IPS-18c (cell line): Measurements from ENCODE around the gene CABLES1.
"Not testable (repeated sequence)": the region's sequence is repeated elsewhere in the genome, so short reads cannot be mapped to it uniquely, and the experiment has no call there.

Experiments
- H3K4me3 ChIP-seq: 2 replicates; pipeline ENCODE4 v1.7.0; 2013; ENCODE audit warnings: low read depth, mild to moderate bottlenecking, low read length, moderate library complexity; ENCODE audit not compliant: insufficient read depth
- H3K9me3 ChIP-seq: one replicate; pipeline ENCODE4 v1.6.1; 2013; ENCODE audit warnings: mild to moderate bottlenecking, low read length, moderate library complexity; ENCODE audit not compliant: control insufficient read depth, insufficient read depth

Gene CABLES1

DNA sequence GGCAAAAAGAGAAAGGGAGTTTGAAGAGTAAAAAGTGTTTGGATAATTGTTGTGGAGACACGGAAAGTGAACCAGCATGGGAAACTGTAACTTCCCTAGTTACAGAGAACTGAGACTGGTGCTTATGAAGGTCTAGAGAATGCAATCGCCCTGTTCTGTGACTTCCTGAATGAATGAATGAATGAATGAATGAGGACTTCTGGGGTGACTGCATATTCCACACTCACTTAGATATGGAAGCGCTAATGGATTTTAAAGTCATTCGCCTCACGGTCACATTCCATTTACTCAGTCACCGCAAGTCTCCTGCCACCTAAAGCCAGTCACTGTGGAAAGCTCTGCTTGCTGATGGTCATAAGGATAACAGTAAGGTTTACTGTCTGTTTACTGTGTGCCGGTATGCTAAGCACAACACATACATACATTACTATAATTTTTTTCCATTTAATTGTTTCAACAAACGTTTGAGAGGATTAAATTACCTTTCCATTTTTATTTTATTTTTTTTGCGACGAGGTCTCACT is 138.2 kb downstream of the CABLES1 start:
- peaks cover 9% of the 10 kb centered on the region for H3K9me3 ChIP-seq
- no peak overlapping the region for H3K4me3 ChIP-seq

DNA sequence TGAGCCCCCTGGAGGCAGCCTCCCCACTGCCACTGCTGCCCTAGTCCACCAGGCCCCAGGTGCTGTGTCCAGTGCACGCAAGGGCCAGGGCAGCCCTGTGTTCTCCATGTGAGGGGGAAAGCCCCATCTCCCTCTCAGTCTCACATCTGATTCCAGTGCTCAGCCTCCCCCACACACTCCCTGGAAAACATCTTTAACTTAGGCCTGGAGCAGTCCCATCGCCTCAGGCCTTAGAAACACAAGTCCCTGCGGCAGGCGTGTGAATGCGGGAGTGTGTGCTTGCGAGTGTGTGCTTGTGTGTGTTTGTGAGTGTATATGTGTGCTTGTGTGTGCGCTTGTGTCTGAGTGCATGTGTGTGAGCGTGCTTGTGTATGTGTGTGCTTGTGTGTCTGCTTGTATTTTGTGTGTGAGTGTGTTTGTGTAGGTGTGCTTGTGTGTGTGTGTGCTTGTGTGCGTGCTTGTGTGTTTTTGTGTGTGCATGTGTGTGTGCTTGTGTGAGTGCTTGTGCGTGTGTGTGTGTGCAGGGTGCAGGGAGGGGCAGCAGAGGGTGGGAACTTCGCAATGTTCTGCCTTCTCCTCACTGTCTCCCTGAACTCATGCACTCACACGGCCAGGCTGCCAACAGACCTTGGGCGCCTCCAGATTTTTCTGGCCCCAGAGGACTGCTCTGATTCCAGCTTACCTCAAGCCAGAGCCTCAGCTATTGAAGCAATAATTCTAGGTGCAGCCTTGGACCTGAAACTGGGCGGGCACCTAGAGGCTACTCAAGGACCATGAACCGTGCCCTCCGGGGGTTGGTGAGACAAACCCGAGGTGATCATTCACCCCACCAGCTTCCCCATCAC is 139.6 kb downstream of the CABLES1 start:
- Histone ChIP-seq H3K4me3 (no peak overlapping the region), H3K9me3 (peaks cover 5% of the 10 kb centered on the region)

DNA sequence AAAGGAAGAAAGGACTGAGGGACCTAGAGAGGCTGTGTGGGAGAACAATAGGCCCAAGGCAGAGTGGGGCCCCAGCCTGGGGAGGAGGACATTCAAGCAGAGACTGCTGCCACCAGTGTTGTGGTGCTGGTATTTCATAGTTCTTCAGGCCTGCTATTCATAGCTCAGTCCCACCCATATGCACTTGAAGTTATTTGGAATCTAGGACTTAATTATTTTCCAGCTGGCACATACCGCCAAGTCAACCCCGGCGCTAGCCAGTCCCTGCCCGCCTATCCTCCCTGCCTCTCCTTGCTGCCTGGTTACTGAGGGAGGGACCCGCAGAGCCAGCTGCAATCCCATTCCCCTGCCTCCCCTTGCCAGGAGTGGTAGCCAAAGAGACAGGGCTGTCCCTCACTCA is 141.2 kb downstream of the CABLES1 start:
- Histone ChIP-seq H3K4me3 (no peak overlapping the region), H3K9me3 (peaks cover 2% of the 10 kb centered on the region)

DNA sequence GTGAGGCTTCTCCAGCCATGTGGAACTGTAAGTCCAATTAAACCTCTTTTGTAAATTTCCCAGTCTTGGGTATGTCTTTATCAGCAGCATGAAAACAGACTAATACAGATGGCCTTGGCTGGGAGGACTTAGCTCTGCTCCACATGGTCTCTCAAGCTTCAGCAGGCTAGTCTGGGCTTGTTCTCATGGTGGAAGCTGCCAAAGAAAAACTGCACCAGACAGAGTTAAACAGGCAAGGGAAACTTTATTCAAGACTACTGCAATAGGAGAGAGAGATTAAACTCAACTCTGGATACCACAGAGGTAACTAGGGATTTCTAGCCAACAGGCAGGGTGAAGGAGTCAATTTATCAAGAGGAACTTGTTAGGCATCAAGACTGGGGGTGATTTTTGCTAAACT is 142.1 kb downstream of the CABLES1 start:
- Histone ChIP-seq H3K4me3 (no peak overlapping the region), H3K9me3 (peaks cover 2% of the 10 kb centered on the region)

DNA sequence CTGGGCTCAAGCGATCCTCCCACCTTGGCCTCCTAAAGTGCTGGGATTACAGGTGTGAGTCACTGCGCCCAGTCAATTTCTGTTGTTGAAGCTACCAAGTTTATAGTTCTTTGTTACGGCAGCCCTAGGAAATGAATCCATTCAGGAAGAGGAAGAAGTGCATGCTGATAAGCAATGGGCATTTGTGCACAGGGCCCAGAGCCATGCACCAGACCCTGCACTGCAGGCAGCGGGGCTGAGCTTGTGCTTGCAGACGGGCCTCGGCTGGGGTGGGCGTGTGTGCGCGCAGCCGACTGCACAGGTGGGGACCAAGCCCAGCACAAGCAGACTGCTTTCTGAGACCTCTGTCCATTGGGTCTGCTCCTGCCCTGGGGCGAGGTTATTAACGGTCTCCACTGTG is 144.6 kb downstream of the CABLES1 start:
- H3K4me3 ChIP-seq, result no peak overlapping the region
- peaks cover 2% of the 10 kb centered on the region for H3K9me3 ChIP-seq

DNA sequence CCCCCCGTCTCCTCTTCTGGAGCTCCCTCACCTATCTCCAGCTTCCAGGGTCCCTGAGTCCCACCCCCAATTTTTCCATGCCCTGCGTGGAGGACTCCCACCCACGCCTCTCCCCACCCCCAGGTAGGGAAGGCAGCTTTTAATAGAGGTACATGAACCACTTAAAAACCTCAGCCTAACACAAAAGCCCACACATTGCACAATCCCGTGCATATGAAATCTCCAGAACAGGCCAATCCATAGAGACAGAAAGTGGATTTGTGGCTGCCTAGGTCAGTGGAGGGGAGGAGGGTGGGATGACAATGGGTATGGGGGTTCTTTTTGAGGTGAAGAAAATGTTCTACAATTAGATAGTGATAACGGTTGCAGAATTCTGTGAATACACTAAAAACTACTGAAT is 145.6 kb downstream of the CABLES1 start:
- peaks cover 2% of the 10 kb centered on the region for H3K9me3 ChIP-seq
- H3K4me3 ChIP-seq, result no peak overlapping the region

DNA sequence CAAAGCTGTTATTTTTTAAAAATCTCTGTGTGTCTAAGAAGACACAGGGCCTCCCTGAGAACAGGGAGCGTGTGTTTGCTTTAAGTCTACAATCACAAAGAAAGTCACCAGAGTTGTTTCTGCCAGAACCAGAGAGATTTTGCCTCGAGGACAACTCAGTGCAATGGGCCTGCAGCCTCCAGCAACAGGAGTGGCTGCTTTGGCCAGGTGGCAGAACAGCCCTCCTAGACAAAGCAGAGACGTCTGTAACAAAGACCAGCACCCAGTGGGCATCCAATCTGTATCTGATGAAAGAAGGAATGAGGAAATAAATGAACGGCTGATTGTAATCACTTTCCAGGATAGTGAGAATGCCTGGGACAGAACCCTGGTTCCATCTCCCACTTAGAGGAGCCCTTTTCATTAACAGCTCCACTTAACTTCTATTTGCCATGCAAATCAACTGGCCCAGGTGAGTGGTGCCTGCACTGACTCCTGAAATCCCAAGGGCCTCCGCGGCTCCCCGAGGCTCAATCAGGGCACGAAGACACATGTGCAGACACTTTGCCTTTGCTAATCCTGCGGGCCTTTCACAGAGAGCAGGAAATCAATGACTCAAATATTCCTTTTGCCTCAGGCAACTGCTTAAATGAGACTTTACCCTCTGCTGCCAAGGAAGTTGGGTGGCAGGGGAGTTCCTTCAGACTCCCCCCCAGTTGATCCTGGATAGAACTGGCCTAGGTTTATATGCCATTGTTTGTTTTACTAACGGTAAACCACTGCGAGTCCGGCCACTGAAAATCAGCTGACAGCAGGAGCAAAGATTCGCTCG is 146.5 kb downstream of the CABLES1 start:
- H3K9me3 ChIP-seq, result peaks cover 2% of the 10 kb centered on the region
- no peak overlapping the region for H3K4me3 ChIP-seq

DNA sequence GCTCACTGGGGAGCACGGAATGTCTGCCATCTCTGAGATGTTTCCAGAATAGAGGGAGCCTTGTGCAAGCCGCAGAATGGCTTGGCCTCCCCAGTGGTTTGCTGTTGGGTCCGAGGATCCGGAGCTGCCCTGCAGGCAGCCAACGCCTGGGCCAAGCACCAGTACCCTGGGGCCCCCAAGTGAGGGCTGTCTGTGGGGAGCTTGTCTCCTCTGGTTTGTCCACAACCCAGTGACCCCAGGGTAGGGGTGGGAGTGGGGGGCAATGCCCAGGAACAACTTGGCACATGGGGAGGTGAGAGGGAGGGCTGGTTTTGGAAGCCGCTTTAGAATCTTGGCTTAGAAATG is 147.1 kb downstream of the CABLES1 start:
- Histone ChIP-seq H3K4me3 (no peak overlapping the region), H3K9me3 (peaks cover 2% of the 10 kb centered on the region)

DNA sequence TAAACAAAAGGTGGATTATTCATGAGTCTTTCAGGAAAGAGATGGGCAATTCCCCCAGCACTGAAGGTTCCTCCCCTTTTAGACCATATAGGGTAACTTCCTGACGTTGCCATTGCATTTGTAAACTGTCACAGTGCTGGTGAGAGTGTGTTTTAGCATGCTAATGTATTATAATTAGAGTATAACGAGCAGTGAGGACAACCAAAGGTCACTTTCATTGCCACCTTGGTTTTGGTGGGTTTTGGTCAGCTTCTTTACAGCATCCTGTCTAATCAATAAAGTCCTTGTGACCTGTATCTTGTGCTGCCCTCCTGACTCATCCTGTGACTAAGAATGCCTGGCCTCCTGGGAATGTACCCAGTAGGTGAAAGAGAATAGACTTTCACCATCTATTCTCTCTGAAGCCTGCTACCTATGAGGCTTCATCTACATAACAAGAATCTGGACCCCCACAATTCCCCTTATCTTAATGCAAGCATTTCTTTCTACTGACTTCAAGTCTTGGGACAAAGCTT is 148.7 kb downstream of the CABLES1 start:
- no peak overlapping the region for H3K4me3 ChIP-seq
- peaks cover 2% of the 10 kb centered on the region for H3K9me3 ChIP-seq

DNA sequence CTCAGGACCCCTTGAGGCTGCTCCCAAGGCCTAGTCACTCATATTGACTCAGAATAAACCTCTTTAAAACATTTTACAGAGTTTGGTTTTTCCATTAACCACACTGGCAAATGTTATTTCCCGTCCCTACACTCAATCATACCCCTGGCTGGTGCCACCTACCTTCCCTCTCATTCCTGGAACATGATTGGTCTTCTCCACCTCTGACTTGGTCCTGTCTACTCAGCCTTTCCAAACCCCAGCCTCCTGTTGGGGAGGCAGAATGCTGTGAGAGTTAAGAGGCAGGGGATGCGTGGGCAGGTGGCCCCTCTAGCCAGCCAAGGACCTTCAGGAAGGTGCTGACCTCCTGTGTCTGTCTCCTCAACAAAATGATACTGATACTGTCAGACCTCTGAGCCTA is 149.3 kb downstream of the CABLES1 start:
- Histone ChIP-seq H3K4me3 (no peak overlapping the region), H3K9me3 (no peaks in the 10 kb centered on the region)

DNA sequence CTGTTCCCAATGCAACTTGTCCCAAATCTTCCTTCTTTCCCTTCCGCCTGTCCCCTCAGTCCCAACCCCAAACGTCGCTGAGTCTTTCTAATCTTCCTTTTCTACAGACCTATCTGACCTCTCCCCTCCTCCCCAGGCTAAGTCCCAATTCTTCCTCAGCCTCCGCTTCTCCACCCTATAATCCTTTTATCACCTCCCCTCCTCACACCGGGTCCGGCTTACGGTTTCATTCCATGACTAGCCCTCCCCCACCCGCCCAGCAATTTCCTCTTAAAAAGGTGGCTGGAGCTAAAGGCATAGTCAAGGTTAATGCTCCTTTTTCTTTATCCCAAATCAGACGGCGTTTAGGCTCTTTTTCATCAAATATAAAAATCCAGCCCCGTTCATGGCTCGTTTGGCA is 150.3 kb downstream of the CABLES1 start:
- H3K4me3 ChIP-seq, H3K9me3 ChIP-seq: not testable (repeated sequence)

DNA sequence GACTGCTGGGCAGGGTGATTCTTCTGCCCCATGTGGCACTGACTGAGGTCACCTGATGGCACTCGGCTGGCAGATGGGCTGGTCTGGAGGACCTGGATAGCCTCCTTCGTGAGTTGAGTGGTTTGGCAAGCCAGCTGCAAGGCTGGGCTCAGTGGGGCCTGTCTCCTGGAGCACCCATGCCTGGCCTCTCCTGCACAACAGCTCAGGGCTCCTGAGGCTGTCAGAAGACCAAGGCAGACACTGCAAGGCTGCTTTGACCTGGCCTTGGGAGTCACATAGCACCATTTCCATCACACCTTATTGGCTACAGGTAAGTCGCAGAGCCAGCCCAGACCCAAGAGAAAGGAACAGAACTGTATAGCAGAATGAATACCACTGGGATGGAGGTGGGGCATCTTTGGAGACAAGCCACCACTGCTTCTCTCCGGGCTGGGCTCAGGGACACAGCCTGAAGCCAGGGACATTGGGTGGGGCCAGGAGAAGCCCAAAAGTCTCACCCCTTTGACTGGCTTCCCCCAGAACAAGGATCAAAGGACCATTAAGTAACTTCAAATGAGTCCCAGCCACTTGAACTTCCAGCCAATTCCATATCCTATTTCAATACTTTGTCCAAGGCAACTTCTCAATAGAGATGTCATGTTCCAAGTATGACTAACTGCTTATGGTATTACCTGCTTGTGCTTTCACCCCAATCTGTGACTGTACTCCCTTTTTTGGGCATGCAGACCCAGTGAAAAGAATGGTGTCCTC is 156.3 kb downstream of the CABLES1 start:
- Histone ChIP-seq H3K9me3 (peaks cover 2% of the 10 kb centered on the region), H3K4me3 (no peak overlapping the region)

DNA sequence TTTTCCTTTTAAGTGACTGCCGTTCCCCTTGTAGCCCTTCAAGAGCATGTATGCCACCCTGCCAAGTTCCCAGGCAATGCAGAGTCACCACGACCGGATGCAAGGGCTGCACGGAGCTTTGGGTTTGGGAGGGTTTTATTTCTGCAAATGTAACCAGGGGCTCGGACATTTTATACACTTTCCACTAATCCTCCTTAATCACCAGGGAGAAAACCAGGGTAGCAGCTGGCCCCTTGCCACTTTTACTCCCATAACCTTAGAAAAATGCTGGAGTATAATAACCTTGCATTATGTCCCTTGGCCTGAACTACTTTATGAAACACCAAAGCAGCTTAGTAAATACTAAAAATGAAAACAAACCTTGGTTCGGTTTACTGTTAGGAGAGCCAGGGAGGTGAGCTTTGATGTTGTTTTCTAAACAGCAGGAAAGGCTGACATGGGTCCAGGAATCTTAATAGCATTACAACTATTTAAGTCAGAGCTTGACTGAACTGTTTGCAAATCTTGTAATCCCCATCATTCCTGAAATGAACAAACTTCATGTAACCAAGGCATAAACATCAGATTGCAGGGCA is 165.0 kb downstream of the CABLES1 start:
- H3K4me3 ChIP-seq, result no peak overlapping the region
- H3K9me3 ChIP-seq, result no peaks in the 10 kb centered on the region

DNA sequence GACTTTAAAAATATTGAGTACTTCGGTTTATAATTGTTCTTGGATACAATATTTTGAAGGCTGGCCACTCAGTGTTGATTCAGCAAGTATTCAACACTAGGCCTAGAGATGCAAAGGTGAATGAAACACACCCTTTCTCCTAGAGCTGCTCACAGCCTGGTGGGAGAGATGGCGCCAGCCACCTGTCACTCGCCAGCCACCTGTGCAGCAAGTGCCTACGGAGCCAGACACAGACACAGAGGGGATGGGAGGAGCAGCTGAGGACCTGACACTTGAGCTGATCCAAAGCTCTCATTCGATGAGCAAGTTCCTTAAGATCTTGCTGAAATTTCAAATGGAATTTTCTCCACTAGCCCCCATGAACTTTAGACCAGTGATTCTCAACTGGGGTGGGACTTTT is 166.7 kb downstream of the CABLES1 start:
- Histone ChIP-seq H3K4me3 (no peak overlapping the region), H3K9me3 (no peaks in the 10 kb centered on the region)

DNA sequence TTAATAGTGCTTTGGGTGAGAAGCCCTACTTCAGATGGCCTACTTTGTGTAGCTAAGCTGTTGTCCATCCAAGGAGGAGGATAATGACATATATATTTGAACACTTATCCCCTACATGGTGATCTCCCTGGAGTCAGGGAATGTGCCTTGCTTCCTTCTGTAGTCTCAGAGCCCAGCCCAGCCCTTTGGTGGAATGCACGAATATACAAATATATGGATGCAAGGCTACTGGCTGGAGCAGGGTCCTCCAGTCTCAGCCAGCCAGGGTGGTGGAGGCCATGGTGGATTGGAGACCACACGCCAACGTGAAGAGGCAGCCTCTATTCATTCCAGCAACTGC is 167.2 kb downstream of the CABLES1 start:
- Histone ChIP-seq H3K9me3 (no peaks in the 10 kb centered on the region), H3K4me3 (no peak overlapping the region)

DNA sequence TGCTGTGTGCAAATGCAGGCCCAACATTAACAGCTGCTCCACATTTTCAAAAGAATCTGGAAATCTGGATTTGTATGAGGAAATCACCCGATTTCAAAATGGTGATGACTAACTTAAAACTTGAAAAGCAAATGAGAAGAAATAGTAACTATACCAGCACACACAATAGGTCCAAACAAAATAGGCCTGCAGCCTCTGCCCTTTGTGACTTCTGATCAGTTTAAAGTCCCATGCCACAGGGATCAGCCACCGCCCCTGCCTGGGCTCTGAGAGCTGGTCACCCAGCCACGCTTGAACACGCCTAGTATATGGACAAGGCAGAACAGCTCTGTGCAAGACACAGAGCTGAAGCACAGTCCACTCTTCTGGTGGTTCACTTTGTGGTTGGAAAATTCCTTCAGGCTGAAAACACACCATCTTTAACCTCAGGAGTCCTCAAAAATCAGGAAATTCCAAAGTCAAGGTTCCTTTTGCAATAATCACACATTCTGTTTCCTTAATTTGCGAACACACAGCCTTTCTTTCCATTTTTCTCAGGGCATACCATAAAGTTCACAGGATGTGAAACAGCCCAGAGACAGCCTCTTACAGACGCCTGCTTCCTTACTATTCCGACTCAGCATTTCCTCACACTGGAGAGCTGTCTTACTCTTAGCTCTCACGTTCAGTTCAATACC is 167.7 kb downstream of the CABLES1 start:
- H3K4me3 ChIP-seq, result no peak overlapping the region
- H3K9me3 ChIP-seq, result no peaks in the 10 kb centered on the region

DNA sequence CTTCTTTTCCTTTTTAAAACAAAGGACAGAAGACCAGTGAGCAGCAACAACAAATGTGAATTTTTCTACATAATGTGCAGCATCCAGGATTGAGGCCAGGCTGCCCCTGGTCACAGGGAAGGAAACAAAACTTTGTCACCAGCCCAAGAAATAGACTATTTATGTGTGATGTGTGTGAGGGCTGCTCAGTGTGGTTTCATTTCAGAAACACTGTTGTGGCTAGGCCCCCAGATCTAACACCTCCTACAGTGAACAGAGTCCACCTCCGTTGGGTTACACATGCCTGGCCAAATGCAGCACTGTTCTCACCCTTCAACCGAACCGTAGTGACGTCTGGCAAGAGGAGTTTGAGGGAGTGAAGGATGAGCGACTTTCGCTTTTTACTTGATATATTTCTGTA is 171.5 kb downstream of the CABLES1 start:
- H3K9me3 ChIP-seq, result no peaks in the 10 kb centered on the region
- H3K4me3 ChIP-seq, result no peak overlapping the region
